HG02852 (cell line): ENCODE data around the gene NKIRAS1.
"Not testable (repeated sequence)": the region's sequence is repeated elsewhere in the genome, so short reads cannot be mapped to it uniquely, and the experiment has no call there.

Experiments used
- ATAC-seq: cut with Tn5 transposase; IDR thresholded peaks from one replicate; pipeline ENCODE4 v1.9.1; 2021; ENCODE audit warnings: mild to moderate bottlenecking, moderate library complexity; ENCODE audit not compliant: unreplicated experiment

Gene NKIRAS1

DNA sequence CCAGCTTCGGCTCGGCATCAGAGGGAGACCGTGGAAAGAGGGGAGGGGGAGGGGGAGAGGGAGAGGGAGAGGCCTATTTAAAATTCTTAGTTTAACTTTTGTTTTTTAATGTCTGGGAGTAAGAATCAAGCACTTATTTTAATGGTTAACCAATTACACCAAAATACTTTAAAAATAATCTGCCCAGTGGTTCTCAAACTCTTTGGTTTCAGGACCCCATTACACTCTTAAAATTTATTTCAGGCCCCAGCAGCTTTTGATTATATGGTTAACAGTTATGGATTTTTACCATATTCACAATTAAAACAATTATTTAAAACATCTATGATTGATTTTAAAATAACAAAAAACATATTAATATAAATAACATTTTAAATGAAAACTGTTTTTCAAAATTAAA, 44.5 kb downstream of the NKIRAS1 start:
- no peak for ATAC-seq

DNA sequence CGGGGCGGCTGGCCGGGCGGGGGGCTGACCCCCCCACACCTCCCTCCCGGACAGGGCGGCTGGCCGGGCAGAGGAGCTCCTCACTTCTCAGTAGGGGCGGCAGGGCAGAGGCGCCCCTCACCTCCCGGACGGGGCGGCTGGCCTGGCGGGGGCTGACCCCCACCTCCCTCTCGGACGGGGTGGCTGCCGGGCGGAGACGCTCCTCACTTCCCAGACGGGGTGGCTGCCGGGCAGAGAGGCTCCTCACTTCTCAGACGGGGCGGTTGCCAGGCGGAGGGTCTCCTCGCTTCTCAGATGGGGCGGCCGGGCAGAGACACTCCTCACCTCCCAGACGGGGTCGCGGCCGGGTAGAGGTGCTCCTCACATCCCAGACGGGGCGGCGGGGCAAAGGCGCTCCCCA, 45.4 kb downstream of the NKIRAS1 start:
- ATAC-seq: not testable (repeated sequence)

DNA sequence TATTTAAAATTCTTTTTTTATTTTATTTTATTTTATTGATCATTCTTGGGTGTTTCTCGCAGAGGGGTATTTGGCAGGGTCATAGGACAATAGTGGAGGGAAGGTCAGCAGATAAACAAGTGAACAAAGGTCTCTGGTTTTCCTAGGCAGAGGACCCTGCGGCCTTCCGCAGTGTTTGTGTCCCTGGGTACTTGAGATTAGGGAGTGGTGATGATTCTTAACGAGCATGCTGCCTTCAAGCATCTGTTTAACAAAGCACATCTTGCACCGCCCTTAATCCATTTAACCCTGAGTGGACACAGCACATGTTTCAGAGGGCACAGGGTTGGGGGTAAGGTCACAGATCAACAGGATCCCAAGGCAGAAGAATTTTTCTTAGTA, 46.1 kb downstream of the NKIRAS1 start:
- ATAC-seq: not testable (repeated sequence)

GRCh38 chr3:23869977-23870662, 46.7 kb downstream of the NKIRAS1 start:
- ATAC-seq: no peak

DNA sequence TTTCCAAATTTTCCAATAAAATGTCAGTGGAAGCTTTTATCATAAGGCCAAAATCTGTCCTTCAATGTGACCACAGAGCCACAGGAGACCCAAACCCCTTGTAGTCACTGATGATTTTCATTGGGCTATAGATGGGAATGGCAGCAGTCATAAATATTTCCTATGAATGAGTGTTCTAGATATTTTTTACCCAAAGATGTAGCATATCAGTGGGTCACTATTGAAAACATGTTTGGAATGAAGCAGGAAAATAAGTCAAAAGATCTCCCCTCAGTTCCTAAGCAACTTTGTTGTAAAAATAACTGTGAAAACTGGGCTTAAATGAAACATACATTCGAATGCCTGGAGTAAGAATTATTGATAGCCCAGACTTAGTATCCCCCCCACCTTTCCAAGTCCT, 49.0 kb downstream of the NKIRAS1 start:
- no peak for ATAC-seq

DNA sequence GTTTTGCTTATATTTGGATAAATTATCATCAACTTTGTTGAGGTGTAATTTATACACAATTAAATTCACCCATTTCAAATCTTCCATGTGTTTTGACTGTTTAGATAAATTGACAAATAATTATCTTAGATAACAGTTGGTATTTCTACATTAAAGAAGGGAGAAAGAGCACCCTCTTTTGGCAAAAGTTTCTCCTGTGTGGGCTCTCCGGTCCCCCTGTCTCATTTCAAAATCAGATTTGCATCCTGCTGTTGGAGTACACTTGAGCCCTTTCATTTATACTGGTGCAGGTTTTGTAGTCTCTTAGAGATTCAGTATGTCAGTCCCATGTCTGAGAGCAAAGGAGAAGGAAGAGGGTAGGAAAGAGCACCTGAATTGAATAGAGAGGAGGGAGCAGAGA, 49.4 kb downstream of the NKIRAS1 start:
- no peak for ATAC-seq

- ATAC-seq: peak; percentile 90
These were observed 51.0 kb downstream of the NKIRAS1 start for GRCh38 chr3:23865595-23866396.

- ATAC-seq: no peak
These were observed 51.9 kb downstream of the NKIRAS1 start for GRCh38 chr3:23864931-23865330.

DNA sequence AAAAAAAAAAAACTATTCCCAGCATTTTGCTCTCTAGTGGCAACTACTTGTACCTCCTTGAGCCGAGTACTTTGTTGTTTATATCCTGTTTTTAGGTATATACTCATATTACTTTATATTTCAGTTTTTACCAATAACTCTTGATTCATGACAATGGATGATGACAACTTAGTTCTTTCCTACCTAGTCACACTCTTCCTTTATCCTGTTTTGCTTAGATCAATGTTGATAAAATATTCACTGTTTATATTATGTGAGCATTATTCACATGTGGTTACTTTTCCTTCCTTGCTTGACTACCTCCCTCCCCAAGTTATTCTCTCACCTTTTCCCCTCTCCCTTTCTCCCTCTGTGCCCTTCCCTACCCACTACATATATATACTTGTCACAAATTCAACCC, 53.7 kb downstream of the NKIRAS1 start:
- no peak for ATAC-seq

- ATAC-seq: no peak
These were observed 55.1 kb downstream of the NKIRAS1 start for GRCh38 chr3:23861689-23862088.

DNA sequence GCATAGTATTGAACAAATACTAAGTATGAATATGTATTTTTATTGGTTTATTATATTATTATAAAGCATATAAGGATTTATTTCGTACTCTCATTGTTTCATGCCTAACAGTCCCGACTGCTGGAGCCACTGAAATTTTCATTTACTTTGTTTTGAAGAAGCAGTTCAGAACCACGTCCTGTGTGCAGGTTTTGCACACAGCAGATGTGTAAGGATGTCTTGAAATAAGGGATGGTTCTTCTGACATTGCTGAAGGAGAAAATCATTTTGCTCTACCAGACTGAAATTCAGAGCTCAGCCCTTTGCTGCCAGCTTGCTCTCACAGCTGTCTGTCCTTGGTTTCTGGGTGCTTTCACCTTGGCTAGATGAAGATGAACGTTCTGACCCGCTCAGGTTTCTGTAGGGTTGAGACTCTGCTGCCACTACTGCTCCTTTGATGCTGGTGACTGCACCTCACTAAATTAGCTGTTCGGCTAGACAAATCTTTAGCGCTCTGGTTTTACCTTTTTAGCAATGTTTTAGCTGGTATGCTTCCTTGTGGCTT, 56.9 kb downstream of the NKIRAS1 start:
- ATAC-seq: no peak

GRCh38 chr3:23859012-23859743, 57.6 kb downstream of the NKIRAS1 start:
- no peak for ATAC-seq

- ATAC-seq: no peak
These were observed 60.5 kb downstream of the NKIRAS1 start for GRCh38 chr3:23856286-23856685.

DNA sequence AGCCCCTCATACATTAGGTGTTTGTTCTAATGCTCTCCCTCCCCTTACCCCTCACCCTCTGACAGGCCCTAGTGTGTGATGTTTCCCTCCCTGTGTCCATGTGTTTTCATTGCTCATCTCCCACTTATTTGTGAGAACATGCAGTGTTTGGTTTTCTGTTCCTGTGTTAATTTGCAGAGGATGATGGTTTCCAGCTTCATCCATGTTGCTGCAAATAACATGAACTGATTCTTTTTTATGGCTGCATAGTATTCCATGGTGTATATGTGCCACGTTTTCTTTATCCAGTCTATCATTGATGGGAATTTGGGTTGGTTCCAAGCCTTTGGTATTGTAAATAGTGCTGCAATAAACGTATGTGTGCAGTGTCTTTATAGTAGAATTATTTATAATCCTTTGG, 67.3 kb downstream of the NKIRAS1 start:
- ATAC-seq: not testable (repeated sequence)

DNA sequence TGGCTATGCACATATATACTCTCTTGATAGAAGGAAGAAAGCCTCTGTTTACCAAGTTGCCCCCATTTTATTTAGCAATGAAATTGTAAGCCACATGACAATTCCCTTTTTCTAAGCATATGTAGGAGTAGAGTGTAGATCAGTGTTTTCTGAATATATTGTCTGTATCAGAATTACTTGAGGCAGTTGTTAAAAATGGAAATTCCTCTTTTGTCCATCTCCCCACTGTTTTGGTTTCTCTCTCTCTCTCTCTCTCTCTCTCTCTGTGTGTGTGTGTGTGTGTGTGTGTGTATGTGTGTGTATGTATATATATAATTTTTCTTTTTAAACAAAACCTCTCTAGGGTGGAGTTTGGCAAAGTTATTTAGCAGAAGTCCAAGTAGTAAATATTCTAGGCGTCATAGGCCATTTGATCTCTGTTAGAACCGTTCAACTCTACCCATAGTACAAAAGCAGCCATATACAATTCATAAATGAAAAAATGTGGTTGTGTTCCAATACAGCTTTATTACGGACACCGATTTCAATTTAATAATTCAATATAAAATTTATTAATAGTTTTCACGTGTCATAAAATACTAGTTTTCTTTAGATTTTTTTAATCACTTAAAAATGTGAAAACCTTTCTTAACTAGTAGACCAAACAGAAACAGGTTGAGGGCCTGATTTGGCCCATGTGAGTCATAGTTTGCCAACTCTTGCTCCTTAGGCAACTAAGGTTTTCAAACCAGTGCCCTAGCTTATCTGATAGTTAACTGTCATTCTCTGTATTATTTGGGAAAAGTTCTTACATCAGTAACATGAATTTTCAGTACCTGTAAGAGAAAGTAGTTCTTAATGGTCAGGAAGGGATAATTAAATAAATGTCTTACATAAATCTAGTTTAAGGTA, 71.2 kb downstream of the NKIRAS1 start:
- ATAC-seq: no peak

GRCh38 chr3:23843869-23844268, 72.9 kb downstream of the NKIRAS1 start:
- no peak for ATAC-seq
